ENCODE data around the gene ACTA2. TPM values are rescaled to one million over a fixed set of nuclear protein-coding genes. Genes with fewer than 3 reads are reported as not detected.

The ACTA2 gene
- total and polyA plus RNA-seq, 9 donors = 154 to 5,219 (median 777) TPM

DNA sequence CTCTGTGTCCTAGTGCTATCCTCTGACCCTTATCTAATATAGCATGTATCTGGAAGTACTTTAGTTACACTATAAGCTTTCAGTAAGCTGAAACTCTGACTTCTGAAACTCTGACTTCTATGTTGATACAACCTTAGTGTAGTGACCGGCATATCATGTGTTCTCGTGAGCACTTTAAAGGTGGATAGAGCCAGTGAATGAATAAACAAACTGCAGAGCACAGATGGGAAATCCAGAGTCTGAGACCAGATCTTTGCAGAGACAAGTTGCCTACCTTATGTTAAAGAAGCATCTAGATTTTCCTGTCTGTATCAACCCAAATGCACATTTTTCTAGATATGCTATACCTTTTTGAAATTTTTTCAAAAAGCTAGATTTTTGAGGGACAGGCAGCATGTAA lies 3.5 kb downstream of the ACTA2 start:
- no peak for DNase-seq
- peak overlapping the region; percentile 50 for H3K4me3 ChIP-seq
- TF ChIP-seq, protein P1, sequence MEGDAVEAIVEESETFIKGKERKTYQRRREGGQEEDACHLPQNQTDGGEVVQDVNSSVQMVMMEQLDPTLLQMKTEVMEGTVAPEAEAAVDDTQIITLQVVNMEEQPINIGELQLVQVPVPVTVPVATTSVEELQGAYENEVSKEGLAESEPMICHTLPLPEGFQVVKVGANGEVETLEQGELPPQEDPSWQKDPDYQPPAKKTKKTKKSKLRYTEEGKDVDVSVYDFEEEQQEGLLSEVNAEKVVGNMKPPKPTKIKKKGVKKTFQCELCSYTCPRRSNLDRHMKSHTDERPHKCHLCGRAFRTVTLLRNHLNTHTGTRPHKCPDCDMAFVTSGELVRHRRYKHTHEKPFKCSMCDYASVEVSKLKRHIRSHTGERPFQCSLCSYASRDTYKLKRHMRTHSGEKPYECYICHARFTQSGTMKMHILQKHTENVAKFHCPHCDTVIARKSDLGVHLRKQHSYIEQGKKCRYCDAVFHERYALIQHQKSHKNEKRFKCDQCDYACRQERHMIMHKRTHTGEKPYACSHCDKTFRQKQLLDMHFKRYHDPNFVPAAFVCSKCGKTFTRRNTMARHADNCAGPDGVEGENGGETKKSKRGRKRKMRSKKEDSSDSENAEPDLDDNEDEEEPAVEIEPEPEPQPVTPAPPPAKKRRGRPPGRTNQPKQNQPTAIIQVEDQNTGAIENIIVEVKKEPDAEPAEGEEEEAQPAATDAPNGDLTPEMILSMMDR (IDR thresholded peaks at IDR 0.05) = no peak
- no peak for TF ChIP-seq POLR2A (IDR thresholded peaks at IDR 0.05)
- no peak for TF ChIP-seq EP300 (IDR thresholded peaks at IDR 0.05)
- H3K27ac ChIP-seq = peak overlapping the region in 1 of 2 donors; percentile 70
- H3K9me3 ChIP-seq = no peaks in the 10 kb centered on the region
- peaks cover 11% of the 10 kb centered on the region for H3K4me1 ChIP-seq (ENCODE audit: insufficient read depth)
- intact Hi-C loops (cut with DNase I) = no loop called here
- WGBS, 3 donors = 14 to 26% (median 18%) methylated on average over 2 of the region's 2 CpGs
- no peaks in the 10 kb centered on the region for H3K36me3 ChIP-seq
- H3K27me3 ChIP-seq = no peaks in the 10 kb centered on the region

- Histone ChIP-seq H3K4me1 (ENCODE audit: insufficient read depth) (peaks cover 9% of the 10 kb centered on the region), H3K9me3 (no peaks in the 10 kb centered on the region), H3K27me3 (no peaks in the 10 kb centered on the region), H3K4me3 (peak overlapping the region; percentile 50), H3K27ac (no peak overlapping the region), H3K36me3 (no peaks in the 10 kb centered on the region)
- no peak for DNase-seq
- TF ChIP-seq EP300 (IDR thresholded peaks at IDR 0.05) (no peak), POLR2A (IDR thresholded peaks at IDR 0.05) (no peak)
- TF ChIP-seq, protein P1 (IDR thresholded peaks at IDR 0.05) = no peak
- 51 to 72% (median 55%) methylated on average over 6 of the region's 6 CpGs for WGBS, 3 donors
- intact Hi-C loops (cut with DNase I) = no loop called here
Observed at GRCh38 chr10:88946965-88947590, 5.5 kb downstream of the ACTA2 start.

DNA sequence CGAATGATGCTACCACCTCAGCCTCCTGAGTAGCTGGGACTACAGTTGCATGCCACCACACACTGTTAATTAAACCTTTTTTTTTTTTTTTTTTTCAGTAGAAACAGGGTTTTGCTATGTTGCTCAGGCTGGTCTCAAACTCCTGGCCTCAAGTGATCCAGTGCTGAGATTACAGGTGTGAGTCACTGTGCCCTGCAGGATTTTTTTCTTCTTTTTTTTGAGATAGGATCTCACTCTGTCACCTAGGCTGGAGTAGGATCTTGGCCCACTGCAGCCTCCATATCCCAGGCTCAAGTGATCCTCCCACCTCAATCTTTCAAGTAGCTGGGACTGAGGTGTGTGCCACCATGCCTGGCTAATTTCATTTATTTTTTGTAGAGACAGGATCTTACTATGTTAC lies 6.4 kb downstream of the ACTA2 start:
- no peak overlapping the region for H3K27ac ChIP-seq
- H3K4me3 ChIP-seq = no peak overlapping the region
- TF ChIP-seq POLR2A (IDR thresholded peaks at IDR 0.05) = no peak
- no peak for TF ChIP-seq EP300 (IDR thresholded peaks at IDR 0.05)
- TF ChIP-seq, protein P1 (IDR thresholded peaks at IDR 0.05) = no peak
- DNase-seq = no peak
- WGBS, 3 donors = 29 to 71% (median 56%) methylated on average over 1 of the region's 1 CpG
- intact Hi-C loops (cut with DNase I) = no loop called here
- H3K9me3 ChIP-seq = no peaks in the 10 kb centered on the region
- H3K4me1 ChIP-seq (ENCODE audit: insufficient read depth) = peaks cover 9% of the 10 kb centered on the region
- no peaks in the 10 kb centered on the region for H3K27me3 ChIP-seq
- no peaks in the 10 kb centered on the region for H3K36me3 ChIP-seq

DNA sequence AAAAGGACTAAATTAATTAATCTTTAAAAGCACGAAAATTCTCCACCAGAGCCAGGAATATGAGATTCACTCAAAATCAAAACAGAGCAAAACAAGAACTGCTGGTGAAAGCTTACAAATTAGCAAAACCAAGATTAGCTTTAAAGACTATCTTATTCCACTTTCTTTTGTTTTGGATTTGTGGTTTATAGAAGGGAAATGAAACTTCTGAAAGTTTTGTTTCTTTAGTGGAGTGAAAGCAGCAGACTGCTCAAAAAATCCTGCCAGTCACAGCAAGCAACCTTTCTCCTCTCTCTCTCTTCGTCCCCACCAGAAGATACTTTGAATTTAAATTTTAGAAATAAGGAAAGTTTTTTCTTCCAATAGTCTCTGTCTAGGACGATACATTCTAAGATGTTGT lies 7.8 kb downstream of the ACTA2 start:
- H3K4me1 ChIP-seq (ENCODE audit: insufficient read depth) = peaks cover 6% of the 10 kb centered on the region
- intact Hi-C loops (cut with DNase I) = no loop called here

More for the DNA sequence above, 7.8 kb downstream of the ACTA2 start:
- no peaks in the 10 kb centered on the region for H3K36me3 ChIP-seq
- H3K9me3 ChIP-seq = no peaks in the 10 kb centered on the region
- 7 to 10% (median 8%) methylated on average over 3 of the region's 3 CpGs for WGBS, 3 donors
- no peaks in the 10 kb centered on the region for H3K27me3 ChIP-seq
- DNase-seq = no peak
- TF ChIP-seq EP300 (IDR thresholded peaks at IDR 0.05) (no peak), POLR2A (IDR thresholded peaks at IDR 0.05) (no peak)
- TF ChIP-seq, protein P1 (IDR thresholded peaks at IDR 0.05) = no peak
- peak overlapping the region in 1 of 2 donors; percentile 25 for H3K27ac ChIP-seq
- no peak overlapping the region for H3K4me3 ChIP-seq
